Jurkat, Clone E6-1 (cell line): ENCODE data around the gene MND1.
A peak's percentile ranks its signal among the peaks of the same experiment; 100 is the strongest.

ENCODE experiments used
- DNase-seq: peaks from one replicate; pipeline ENCODE4 v3.0.0-alpha.2; 2011; ENCODE audit warnings: low read depth, low spot score
- H3K4me3 ChIP-seq: 2 replicates; pipeline ENCODE4 v1.5.1; 2011; ENCODE audit warnings: mild to moderate bottlenecking, low read length, control low read depth, moderate library complexity

The MND1 gene

DNA sequence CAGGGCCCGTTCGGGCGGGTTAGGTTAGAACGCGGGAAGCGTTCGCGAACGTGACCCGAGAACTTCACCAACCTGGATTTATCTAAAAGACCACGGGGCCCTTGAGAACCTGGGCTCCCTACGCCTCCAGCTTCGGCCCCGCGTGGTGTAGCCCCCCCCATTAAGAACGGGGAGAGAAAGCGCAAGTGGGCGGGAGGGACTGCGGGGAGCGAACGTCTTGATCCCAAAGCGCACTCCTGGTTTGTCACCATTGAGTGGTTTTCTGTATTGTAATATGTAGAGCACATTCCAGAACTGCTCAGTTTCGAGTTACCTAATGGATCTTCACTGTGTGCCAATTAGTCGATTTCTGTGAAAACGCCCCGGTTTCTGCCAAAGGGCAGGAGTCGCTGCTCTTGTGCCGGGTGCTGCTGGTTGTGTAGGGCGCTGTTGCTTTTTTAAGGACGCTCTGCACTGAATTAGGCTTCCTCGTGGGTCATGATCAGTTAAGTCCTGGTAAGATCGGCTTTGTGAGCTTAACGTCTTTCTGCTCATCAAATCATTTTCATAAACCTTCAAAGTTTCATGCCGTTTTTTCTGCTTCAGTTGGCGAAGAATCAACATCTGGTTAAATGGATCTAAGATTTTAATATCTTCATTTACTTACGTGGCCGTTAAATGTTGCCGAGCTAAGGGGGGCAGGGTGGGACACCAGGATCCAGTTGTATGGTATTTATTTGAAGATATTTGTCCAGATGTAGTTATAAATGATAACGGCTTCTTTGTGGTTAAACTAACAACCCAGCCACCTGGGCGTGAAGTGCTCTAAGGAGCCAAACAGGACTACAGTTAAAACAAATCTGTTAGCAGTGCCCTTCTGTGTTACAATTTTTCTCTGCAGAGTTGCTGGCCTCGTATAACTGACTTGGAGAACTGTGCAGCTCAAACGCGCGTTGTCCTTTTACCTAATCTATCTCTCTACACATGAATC lies 809 bp downstream of the MND1 start:
- peak; percentile 84 for DNase-seq
- H3K4me3 ChIP-seq = peak overlapping the region; percentile 75

DNA sequence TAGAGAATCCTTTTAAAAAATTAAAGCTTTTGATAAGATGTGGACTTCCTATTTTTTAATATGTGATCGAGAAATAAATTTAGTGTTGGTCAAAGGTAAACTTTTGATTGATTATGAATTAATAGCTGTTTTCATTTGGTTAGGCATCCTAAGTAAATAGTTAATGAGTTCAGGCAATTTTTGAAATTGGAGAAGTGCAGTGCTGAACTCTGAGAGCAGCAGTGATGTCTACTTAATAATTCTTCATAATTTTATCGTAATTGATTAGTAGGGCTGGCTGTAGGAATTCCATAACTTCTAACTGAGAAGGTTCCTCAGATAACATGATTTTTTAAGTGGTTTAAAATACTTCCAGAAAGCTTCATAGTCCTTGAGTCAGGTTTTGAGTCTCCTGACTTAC lies 1.5 kb downstream of the MND1 start:
- DNase-seq = no peak
- peak overlapping the region; percentile 75 for H3K4me3 ChIP-seq

DNA sequence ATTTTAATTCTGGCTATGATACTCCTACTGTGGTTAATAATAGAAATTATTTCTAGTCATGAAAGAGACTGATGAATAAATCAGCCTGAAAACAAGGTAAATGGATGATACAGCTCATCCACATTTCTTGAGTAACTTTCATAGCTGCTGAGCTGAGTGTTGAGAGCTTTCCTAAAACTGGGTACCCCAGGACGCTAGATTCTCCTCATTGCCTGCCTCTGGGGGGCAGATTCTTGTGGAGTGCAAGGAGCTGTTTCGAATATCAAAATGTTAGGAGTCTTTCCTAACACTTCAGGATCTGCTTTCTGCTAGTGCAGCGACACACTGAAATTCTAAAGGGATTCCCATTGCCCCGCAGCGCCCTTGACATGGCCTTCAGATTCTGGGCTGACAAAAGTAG lies 2.1 kb downstream of the MND1 start:
- no peak for DNase-seq
- H3K4me3 ChIP-seq = peak overlapping the region; percentile 75

DNA sequence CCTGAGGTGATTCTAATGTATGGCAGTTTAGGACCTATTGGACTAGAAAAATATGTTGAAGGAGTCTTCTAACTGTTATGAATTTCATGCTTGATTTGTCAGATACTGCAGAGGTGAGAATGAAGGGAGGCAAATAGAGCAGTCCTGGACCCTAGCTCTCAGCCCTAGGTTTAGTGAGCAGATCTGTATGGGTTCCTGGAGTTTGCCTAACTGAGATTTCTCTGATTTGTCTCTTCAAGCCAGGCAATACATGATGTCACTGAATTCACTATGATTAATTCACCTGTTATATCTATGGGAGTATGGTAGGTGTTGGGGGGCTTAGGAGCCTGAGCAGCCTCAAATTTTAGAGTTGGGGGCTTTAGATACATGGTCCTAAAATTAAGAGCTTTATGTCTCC lies 2.6 kb downstream of the MND1 start:
- no peak for DNase-seq
- H3K4me3 ChIP-seq = no peak overlapping the region; the same call in 1 of the 2 replicates

DNA sequence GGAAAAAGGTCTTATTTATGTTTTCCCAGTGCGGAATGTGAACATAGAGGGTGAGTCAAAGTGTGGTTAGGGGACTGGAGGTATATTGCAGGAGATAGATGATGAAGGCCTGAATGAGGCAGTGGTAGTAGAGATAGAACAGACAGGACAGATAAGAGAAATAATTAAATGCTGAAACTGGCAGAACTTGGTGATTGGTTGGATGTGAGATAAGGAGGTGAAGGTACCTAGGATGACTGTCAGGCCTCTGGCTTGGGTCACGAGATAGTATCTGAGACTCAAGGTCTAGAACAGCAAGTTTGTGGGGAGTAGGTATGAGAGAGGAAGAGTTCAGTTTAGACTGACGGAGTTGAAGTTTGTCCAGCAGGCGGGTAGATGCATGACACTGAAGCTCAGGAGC lies 3.5 kb downstream of the MND1 start:
- peak; percentile 52 for DNase-seq
- H3K4me3 ChIP-seq = no peak overlapping the region

DNA sequence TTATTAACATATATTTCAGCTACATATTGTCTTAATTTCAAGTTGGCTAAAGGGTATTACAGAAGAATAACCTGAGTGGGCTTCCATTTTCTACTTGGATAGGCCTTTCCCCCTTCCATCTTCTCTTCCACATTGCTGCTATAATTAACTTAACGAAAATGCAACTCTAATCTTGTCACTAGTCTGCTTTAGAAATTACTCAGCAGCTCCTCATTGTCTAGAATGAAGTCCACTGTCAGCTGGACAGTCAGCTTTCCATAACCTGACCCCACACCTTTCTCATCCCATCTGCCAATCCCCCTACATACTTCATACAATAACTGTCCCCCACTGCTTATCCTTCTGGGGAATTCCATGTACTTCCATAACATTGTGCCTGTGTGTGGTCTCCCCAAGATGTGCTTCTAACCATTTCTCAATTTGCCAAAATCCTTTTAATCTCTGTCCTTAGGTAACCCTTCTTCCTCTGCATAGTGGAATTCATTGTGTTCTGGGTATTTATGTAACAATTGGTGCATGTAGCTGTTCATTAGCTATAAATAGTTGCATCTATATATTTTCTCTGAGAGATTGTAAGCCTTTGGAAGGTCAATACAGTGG lies 4.8 kb downstream of the MND1 start:
- no peak overlapping the region for H3K4me3 ChIP-seq
- DNase-seq = no peak

DNA sequence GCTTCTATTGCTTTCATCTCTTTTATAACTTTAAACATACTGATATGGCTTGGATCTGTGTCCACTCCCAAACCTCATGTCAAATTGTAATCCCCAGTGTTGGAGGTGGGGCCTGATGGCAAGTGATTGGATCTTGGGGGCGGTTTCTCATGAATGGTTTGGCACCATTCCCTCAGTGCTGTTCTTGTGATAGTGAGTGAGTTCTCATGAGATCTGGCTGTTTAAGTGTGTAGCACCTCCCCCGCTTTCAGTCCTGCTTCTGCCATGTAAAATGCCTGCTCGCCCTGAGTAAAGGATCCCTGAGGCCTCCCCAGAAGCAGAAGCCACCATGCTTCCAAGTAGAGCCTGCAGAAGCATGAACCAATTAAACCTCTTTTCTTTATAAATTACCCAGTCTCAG lies 17.7 kb downstream of the MND1 start:
- DNase-seq = no peak
- H3K4me3 ChIP-seq = no peak overlapping the region

DNA sequence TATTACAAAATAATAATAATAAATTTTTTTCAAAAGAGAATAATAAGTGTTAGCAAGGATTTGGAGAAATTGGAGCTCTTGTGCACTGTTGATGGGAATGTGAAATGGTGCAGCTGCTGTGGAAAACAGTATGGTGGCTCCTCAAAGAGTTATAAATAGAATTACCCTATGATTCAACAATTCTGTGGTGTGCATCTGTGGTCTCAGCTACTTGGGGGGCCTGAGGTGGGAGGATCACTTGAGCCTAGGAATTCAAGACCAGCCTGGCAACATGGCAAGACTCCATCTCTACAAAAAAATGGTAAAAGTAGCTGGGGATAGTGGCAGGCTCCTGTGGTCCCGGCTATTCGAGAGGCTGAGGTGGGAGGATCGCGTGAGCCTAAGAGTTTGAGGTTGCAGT lies 19.6 kb downstream of the MND1 start:
- no peak overlapping the region for H3K4me3 ChIP-seq
- no peak for DNase-seq

DNA sequence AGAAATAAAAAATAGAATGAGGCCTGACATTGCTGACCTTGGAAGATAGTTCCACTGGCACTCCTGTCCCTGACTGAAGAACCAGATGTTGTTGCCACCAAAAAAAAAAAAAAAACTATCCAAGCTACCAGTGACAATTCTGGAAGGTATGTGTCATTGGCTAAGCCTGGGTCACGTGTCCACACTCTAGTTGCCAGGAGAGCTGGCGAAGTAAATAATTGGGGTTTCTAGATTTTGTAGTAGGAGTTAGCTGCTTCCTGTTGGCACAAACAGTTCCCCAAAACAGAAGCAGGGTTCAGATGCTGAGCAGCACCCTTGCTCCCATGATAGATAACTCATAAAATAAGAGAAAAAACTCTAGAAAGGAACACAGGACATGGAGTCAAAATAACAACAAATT lies 20.5 kb downstream of the MND1 start:
- H3K4me3 ChIP-seq = no peak overlapping the region
- DNase-seq = no peak

DNA sequence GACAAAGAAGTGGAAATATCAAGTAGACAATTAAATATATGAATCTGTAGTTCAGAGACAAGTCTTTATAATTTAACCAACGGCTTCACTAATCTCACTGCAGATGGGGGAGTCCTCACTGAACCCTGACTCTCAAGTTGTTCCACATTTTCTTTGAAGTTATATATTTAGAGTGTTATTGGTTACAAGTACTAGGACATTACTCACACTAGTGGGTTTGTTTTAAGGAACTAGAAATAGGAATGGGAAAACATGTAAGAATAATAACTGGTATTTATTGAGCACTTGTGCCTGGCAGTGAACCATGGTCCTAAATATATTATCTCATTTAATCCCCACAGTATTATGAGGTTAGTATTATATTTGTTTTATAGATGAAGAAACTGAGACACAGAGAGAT lies 22.0 kb downstream of the MND1 start:
- H3K4me3 ChIP-seq = no peak overlapping the region
- DNase-seq = no peak

DNA sequence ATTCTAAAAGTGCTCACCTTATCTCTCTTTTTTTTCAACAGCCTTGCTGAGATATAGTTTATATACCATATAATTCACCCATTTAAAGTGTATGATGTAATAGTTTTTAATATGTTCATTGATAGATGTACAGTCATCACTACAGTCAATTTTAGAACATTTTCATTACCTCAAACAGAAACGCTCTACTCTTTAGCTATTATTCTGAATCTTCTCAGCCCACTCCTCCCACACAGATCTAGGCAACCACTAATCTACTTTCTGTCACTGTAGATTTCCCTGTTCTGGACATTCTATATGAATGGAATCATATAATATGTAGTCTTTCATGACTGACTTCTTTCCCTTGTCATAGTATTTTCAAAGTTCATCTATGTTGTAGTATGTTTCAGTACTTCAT lies 22.6 kb downstream of the MND1 start:
- no peak for DNase-seq

DNA sequence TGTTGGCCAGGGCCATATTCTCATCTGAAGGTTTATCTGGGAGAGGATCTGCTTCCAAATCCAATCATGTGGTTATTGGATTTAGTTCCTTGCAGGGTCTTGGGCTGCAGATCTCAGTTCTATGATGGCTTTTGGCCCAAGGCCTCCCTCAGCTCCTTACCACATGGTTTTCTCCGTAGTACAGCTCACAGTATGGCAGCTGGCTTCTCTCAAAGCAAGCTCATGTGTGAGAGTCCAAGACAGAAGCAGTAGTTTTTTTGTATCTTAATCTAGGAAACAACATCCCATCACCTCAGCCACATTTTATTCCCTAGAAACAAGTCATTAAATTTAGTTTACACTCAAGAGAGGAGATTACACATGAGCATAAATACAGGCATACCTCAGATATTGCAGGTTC lies 24.5 kb downstream of the MND1 start:
- no peak for DNase-seq
- H3K4me3 ChIP-seq = no peak overlapping the region

More for the DNA sequence above, 22.6 kb downstream of the MND1 start:
- H3K4me3 ChIP-seq = no peak overlapping the region

DNA sequence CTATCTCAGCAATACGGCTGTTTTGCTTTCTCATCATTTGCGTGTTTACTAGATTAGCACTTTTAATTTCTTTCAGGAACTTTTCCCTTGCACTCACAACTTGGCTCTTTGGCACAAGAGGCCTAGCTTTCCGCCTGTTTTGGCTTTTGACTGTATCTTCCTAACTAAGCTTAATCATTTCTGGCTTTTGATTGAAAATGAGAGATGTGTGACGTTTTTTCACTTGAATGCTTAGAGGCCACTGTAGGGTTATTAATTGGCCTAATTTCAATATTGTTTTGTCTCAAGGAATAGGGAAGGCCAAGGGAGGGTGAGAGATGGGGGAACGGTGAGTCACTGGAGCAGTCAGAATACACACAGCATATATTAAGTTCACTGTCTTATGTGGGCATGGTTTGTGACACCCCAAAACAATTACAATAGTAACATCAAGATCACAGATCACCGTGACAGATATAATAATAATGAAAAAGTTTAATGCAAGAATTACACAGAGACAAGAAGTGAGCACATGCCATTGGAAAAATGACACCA lies 27.3 kb downstream of the MND1 start:
- DNase-seq = no peak
- H3K4me3 ChIP-seq = no peak overlapping the region

DNA sequence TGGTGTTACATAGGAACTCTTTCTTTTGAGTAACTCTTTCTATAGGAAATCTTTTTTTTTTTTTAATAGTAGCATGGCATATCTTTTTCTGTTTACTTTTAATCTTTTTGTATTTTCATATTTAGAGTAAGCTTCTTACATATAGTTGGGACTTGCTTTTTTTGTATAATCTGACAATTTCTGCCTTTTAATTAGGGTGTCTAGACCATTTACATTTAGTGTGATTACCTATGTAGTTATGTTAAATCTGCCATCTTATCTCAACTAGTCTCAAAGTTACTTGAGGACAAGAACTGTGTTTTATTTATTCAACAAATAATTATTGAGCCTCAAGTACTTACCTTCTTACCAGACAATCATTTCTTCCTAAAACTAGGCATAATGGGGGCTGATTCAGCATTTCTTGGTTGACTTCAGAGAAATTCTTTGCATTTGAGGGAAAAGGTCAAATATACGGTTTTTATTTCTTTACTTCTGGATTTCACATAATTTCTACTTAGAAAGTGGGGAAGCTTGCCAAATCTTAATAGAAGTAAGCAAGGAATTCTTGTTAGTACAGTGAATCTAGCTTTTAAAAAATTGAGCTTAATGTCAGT lies 28.6 kb downstream of the MND1 start:
- no peak for DNase-seq
- no peak overlapping the region for H3K4me3 ChIP-seq

DNA sequence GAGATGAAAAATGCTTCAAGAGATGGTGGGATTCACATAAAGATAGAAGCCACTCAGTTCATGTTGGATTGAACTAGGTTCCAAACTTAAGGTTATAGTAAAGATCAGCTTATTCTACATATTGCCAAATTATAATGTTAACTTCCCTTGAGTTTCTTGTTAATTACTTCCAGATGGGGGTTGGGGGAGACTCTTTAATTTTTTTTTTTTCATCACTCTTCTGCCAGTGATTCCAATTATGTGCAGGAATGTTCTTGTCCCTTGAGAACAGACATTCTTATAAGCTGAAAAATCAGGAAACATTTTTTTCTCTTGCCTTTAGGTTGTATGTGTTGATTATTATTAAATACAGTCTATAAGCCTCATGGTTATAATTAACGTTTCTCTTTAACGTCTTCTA lies 30.0 kb downstream of the MND1 start:
- no peak for DNase-seq
- no peak overlapping the region for H3K4me3 ChIP-seq

DNA sequence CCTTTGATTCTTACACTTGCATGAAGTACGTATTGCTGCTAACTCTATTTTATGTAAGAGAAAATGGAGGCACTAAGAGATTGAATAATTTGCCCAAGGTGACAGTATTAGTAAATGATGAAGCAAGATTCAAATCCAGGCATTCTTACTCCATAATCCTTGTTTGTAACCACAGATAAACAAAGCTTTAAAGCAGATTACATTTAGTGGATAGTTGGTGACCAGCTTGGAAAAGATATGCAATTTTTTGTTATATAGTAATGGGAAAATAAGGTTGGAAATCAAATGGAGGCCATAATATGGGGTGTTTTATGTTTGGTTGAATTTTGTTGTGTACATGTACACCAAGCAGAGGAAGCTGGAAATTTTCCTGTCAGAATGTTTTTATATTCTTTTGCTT lies 30.8 kb downstream of the MND1 start:
- DNase-seq = no peak
- no peak overlapping the region for H3K4me3 ChIP-seq

DNA sequence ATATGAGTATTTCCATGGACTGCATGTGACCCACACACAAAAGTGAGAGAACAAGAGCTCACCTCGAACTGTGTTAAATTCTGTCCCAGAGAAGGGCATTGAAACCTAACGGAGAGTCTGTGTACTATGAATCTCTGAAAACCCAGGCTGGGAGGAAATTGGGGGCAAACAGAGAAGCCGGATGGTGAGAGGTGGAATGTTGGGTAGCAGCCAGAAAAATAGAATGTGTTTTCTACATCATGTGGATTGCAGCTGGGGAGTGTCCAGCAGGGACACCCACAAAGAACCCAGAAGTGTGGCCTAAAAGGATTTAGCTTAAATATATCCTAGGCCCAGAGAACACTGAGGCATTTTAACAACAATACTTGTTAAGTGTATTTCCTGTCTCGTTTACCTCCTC lies 38.6 kb downstream of the MND1 start:
- no peak overlapping the region for H3K4me3 ChIP-seq
- no peak for DNase-seq

DNA sequence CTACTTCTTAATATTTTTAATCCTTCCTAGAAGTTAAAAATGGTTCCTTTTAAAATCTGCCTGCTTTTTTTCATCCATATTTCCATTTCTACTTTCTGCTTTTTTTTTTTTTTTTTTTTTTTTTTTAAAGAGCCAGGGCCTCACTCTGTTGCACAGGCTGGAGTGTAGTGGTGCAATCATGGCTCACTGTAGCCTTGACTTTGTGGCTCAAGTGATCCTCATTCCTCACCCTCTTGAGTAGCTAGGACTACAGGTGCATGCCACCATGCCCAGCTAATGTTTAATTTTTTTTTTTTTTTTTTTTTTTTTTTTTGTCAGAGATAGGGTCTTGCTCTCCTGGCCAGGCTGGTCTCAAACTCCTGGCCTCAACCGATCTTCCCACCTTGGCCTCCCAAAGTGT lies 39.7 kb downstream of the MND1 start:
- H3K4me3 ChIP-seq = no peak overlapping the region
- DNase-seq = no peak

DNA sequence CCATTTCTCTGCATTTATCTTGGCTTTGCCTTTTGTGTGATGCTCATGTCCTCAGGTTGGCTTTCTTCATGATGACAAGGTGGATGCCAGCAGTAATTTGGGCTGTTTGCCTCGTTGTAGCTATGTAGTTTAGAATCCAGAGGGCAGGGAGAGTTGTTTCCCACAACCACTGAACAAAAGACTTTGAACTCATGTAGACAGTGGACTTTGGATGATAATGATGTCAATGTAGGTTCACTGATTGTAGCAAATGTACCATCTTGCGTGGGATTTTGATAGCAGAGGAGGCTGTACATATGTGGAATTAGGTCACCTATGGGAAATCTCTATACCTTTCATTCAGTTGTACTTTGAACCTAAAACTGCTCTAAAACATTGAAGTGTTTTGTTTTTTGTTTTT lies 41.3 kb downstream of the MND1 start:
- no peak overlapping the region for H3K4me3 ChIP-seq
- no peak for DNase-seq

DNA sequence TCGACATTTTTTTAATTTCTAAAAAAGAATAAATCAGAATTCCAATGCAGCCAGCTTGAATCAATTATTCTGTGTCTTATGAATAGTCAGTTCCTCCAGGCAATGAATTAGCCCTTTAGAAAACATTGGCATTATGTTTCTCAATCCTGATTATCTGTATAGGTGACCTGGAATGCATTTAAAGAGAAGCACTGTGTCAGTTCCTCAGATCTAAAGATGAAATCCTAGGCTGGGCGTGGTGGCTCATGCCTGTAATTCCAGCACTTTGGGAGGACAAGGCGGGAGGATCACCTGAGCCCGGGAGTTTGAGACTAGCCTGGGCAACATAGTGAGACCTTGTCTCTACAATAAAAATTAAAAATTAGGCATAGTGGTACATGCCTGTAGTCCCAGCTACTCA lies 43.5 kb downstream of the MND1 start:
- H3K4me3 ChIP-seq = no peak overlapping the region
- no peak for DNase-seq
